Measurements from ENCODE around the gene CSF1. TPM values are rescaled to one million over a fixed set of nuclear protein-coding genes. Genes with fewer than 3 reads are reported as not detected.

The CSF1 gene
- polyA plus RNA-seq, 1 of the 3 experiments (the other 2 are of a cell fraction) = 31.9 TPM

DNA sequence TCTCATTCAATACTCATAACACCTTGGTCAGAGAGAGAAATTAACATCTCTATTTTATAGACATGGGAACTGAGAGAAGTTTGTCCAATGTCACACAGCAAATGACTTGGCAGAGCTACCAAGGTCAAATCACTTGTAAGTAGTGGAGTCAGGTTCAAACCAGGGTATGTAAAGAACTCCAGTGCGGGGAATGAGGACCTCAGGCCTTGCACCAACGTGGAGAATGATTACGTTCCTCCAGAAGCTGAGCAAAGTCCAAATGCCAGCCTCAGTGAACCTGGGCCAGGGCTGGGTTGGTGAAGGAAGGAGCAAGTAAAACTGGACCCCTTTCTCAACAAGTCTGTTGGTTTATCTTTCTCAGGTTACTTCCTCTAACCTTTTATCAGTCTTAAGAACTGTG lies 1.8 kb upstream of the CSF1 start (continued):
- TF ChIP-seq SIN3A (IDR thresholded peaks at IDR 0.05; ENCODE audit: borderline replicate concordance, low read depth, low read length) = no peak
- no peak for TF ChIP-seq TCF12 (IDR thresholded peaks at IDR 0.05)
- no peak for TF ChIP-seq RXRA (IDR thresholded peaks at IDR 0.05; ENCODE audit: borderline replicate concordance, low read depth)

DNA sequence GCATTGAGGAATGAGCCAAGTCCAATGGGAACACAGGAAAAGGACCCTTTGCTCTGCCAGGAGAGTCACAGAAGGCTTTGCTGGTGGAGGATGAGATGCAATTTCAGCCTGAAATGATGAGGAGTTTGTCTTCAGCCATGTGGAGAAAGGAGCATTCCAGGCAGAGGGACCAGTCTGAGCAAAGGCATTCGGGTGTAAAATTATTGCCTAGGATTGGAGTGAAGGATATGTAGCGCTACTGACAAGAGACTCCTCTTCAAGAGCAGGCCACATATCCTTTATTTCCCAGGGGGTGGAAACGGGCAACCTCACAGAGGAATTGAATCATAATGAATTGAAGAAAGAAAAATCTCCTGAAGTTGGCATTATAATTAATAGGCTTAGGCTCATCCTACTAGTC lies 1.1 kb upstream of the CSF1 start:
- no peak overlapping the region for H3K9ac ChIP-seq
- DNase-seq = no peak

More for the DNA sequence above, 1.1 kb upstream of the CSF1 start:
- H3K36me3 ChIP-seq (replicated peaks in 1 of 2; ENCODE audit: control insufficient read depth in 1 of 2, insufficient read depth in 2 of 2, low read length in 1 of 2) = no peaks in the 10 kb centered on the region
- H3K27ac ChIP-seq (ENCODE audit: low read depth in 2 of 2, low read length in 1 of 2) = no peak overlapping the region
- peaks cover 35% of the 10 kb centered on the region for H3K79me2 ChIP-seq (ENCODE audit: insufficient read depth)
- H3K4me3 ChIP-seq (ENCODE audit: low read depth in 2 of 2, low read length in 1 of 2) = no peak overlapping the region
- POLR2A ChIA-PET = no interaction called here
- no peaks in the 10 kb centered on the region for H3K9me2 ChIP-seq
- no peaks in the 10 kb centered on the region for H3F3A ChIP-seq (replicated peaks; ENCODE audit: insufficient read depth)
- no peak overlapping the region for H2AFZ ChIP-seq (ENCODE audit: low read depth)
- 85% methylated on average over 3 of the region's 3 CpGs for WGBS (ENCODE audit: low lambda C conversion rate)
- CTCF ChIA-PET = no interaction called here
- peak overlapping the region; percentile 92 for H3K4me2 ChIP-seq
- H4K20me1 ChIP-seq (ENCODE audit: insufficient read depth) = peaks cover 14% of the 10 kb centered on the region; the same call in 1 of the 2 replicates
- no peaks in the 10 kb centered on the region for H3K27me3 ChIP-seq (ENCODE audit: insufficient read depth)
- peaks cover 8 to 30% of the 10 kb centered on the region in 2 experiments; a peak in 2 of 4 replicates for H3K4me1 ChIP-seq (ENCODE audit: control insufficient read depth in 1 of 2, insufficient read depth in 2 of 2, low read depth in 1 of 2, low read length in 1 of 2)
- no peaks in the 10 kb centered on the region for H3K9me3 ChIP-seq
- no peak for TF ChIP-seq RCOR1 (IDR thresholded peaks at IDR 0.05; ENCODE audit: low read length)
- TF ChIP-seq TAF1 (IDR thresholded peaks at IDR 0.05; ENCODE audit: borderline replicate concordance, low read depth, low read length) = no peak
- no peak for TF ChIP-seq YY1 (IDR thresholded peaks at IDR 0.05; ENCODE audit: low read depth)
- TF ChIP-seq CHD2 (IDR thresholded peaks at IDR 0.05; ENCODE audit: low read length, partially characterized antibody) = no peak
- no peak for TF ChIP-seq REST (IDR thresholded peaks at IDR 0.05; ENCODE audit: low read depth, low read length)
- TF ChIP-seq, protein P1, sequence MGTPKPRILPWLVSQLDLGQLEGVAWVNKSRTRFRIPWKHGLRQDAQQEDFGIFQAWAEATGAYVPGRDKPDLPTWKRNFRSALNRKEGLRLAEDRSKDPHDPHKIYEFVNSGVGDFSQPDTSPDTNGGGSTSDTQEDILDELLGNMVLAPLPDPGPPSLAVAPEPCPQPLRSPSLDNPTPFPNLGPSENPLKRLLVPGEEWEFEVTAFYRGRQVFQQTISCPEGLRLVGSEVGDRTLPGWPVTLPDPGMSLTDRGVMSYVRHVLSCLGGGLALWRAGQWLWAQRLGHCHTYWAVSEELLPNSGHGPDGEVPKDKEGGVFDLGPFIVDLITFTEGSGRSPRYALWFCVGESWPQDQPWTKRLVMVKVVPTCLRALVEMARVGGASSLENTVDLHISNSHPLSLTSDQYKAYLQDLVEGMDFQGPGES (IDR thresholded peaks at IDR 0.05; ENCODE audit: low read depth, low read length) = no peak
- no peak for TF ChIP-seq MEF2A (IDR thresholded peaks at IDR 0.05; ENCODE audit: borderline replicate concordance, low read depth)
- no peak for TF ChIP-seq RAD21 (IDR thresholded peaks at IDR 0.05; ENCODE audit: low read length)
- no peak for TF ChIP-seq SMC3 (IDR thresholded peaks at IDR 0.05; ENCODE audit: low read depth, low read length)
- TF ChIP-seq FOXJ3 (CRISPR knock-in tag; IDR thresholded peaks at IDR 0.05) = no peak
- TF ChIP-seq MXI1 (IDR thresholded peaks at IDR 0.05; ENCODE audit: low read depth, low read length) = no peak
- TF ChIP-seq GABPA (IDR thresholded peaks at IDR 0.05; ENCODE audit: low read depth) = no peak
- TF ChIP-seq RXRA (IDR thresholded peaks at IDR 0.05; ENCODE audit: borderline replicate concordance, low read depth) = no peak
- TF ChIP-seq RFX5 (IDR thresholded peaks at IDR 0.05; ENCODE audit: low read length) = no peak
- no peak for TF ChIP-seq ELF1 (IDR thresholded peaks at IDR 0.05)
- TF ChIP-seq FOSL2 (IDR thresholded peaks at IDR 0.05; ENCODE audit: borderline replicate concordance, low read depth) = no peak
- no peak for TF ChIP-seq SIN3A (IDR thresholded peaks at IDR 0.05; ENCODE audit: borderline replicate concordance, low read depth, low read length)
- no peak for TF ChIP-seq NRF1 (IDR thresholded peaks at IDR 0.05; ENCODE audit: low read depth, low read length)

Data from SK-N-SH (cell line).